ENCODE measurements around the gene PGM2L1.

- TF ChIP-seq, protein P1, sequence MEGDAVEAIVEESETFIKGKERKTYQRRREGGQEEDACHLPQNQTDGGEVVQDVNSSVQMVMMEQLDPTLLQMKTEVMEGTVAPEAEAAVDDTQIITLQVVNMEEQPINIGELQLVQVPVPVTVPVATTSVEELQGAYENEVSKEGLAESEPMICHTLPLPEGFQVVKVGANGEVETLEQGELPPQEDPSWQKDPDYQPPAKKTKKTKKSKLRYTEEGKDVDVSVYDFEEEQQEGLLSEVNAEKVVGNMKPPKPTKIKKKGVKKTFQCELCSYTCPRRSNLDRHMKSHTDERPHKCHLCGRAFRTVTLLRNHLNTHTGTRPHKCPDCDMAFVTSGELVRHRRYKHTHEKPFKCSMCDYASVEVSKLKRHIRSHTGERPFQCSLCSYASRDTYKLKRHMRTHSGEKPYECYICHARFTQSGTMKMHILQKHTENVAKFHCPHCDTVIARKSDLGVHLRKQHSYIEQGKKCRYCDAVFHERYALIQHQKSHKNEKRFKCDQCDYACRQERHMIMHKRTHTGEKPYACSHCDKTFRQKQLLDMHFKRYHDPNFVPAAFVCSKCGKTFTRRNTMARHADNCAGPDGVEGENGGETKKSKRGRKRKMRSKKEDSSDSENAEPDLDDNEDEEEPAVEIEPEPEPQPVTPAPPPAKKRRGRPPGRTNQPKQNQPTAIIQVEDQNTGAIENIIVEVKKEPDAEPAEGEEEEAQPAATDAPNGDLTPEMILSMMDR (IDR thresholded peaks at IDR 0.05; ENCODE audit: low read depth, low read length): no peak
- TF ChIP-seq MYC (IDR thresholded peaks at IDR 0.05; ENCODE audit: low read depth, low read length): no peak
- TF ChIP-seq, protein P2, sequence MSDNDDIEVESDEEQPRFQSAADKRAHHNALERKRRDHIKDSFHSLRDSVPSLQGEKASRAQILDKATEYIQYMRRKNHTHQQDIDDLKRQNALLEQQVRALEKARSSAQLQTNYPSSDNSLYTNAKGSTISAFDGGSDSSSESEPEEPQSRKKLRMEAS (IDR thresholded peaks at IDR 0.05; ENCODE audit: low read depth, low read length): no peak
- no peak for TF ChIP-seq POLR2A (IDR thresholded peaks at IDR 0.05; ENCODE audit: extremely low read depth, insufficient read length)
Observed at GRCh38 chr11:74425100-74425499, 26.9 kb upstream of the PGM2L1 start.

All from NB4 (cell line).